Measurements from ENCODE around the gene ATXN7L2. TPM values are rescaled to one million over a fixed set of nuclear protein-coding genes. Genes with fewer than 3 reads are reported as not detected.
A peak's percentile ranks its signal among the peaks of the same experiment; 100 is the strongest.

ATXN7L2 gene
- total RNA-seq, 4 donors from 2014 or later = 1.6 to 2.7 (median 2.5) TPM

DNA sequence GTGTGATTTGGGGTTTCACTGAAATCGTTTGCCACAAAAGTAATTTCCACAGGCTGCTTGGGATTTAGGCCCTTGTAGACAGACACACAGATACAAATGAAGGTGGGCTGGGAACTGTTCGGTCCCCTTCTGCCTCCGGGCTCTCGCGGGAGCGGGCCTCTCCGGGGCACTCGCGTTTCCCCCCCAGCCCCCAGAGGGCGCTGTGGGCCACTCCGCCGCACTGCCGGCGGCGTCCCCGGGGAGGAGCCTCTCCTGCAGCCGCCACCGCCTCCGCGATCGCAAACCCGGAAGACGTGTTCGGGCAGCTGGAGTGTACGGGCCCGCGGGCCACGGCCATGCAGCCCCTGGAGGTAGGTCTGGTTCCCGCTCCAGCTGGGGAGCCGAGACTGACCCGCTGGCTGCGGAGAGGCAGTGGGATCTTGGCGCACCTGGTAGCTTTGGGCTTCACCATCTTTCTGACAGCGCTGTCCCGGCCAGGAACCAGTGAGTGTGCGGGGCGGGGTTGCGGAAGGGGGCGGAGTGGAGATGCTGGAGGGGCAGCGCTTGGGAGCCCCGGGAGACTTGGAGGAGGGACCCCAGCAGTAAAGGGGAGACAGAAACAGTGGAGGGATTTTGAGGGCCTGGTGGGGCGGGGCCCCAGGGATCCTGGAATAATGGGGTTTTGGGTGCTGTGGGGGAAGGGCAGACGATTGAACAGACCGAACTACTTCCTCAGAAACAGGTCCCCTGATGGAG lies 10.3 kb downstream of the ATXN7L2 start, which contains the start of gene CYB561D1:
TSS of gene CYB561D1 (plus strand) at position 290 of the 735 bp plus-strand sequence. CDS start at position 336, 46 bp downstream.
- Histone ChIP-seq H3K27me3 (no peaks in the 10 kb centered on the region), H3K4me1 (peaks cover 0 to 61% (median 20%) of the 10 kb centered on the region in 3 donors), H3K27ac (peak within 1 kb of the TSS; percentile 10 to 89 (median 86)), H3K4me3 (peak within 1 kb of the TSS; percentile 39 to 89), H3K36me3 (peaks cover 0 to 47% of the 10 kb centered on the region in 2 donors), H3K9me3 (no peaks in the 10 kb centered on the region)
- WGBS, 2 donors (ENCODE audit: low coverage in 1 of 2) = 0% methylated on average over 1 to 2 of the region's 44 CpGs
- peak; percentile 91 for ATAC-seq
- TF ChIP-seq POLR2AphosphoS5 (IDR thresholded peaks at IDR 0.05) (peak; percentile 52), EP300 (IDR thresholded peaks at IDR 0.05) (no peak), POLR2A (IDR thresholded peaks at IDR 0.05) (peak; percentile 48 to 49)
- TF ChIP-seq, protein P1, sequence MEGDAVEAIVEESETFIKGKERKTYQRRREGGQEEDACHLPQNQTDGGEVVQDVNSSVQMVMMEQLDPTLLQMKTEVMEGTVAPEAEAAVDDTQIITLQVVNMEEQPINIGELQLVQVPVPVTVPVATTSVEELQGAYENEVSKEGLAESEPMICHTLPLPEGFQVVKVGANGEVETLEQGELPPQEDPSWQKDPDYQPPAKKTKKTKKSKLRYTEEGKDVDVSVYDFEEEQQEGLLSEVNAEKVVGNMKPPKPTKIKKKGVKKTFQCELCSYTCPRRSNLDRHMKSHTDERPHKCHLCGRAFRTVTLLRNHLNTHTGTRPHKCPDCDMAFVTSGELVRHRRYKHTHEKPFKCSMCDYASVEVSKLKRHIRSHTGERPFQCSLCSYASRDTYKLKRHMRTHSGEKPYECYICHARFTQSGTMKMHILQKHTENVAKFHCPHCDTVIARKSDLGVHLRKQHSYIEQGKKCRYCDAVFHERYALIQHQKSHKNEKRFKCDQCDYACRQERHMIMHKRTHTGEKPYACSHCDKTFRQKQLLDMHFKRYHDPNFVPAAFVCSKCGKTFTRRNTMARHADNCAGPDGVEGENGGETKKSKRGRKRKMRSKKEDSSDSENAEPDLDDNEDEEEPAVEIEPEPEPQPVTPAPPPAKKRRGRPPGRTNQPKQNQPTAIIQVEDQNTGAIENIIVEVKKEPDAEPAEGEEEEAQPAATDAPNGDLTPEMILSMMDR (IDR thresholded peaks at IDR 0.05) = peak in 3 of 4 experiments; percentile 86 to 98 (median 87)

DNA sequence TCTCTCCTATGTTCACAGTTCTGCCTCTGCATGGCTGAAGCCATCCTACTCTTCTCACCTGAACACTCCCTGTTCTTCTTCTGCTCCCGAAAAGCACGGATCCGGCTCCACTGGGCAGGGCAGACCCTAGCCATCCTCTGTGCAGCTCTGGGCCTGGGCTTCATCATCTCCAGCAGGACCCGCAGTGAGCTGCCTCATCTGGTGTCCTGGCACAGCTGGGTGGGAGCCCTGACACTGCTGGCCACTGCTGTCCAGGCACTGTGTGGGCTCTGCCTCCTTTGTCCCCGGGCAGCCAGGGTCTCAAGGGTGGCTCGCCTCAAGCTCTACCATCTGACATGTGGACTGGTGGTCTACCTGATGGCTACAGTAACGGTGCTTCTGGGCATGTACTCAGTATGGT lies 12.0 kb downstream of the ATXN7L2 start:
- no peaks in the 10 kb centered on the region for H3K9me3 ChIP-seq
- H3K4me3 ChIP-seq = no peak overlapping the region
- peaks cover 0 to 34% of the 10 kb centered on the region in 2 donors for H3K36me3 ChIP-seq
- H3K27ac ChIP-seq = no peak overlapping the region
- no peak for ATAC-seq
- no peaks in the 10 kb centered on the region for H3K27me3 ChIP-seq
- peaks cover 0 to 73% (median 28%) of the 10 kb centered on the region in 3 donors for H3K4me1 ChIP-seq
- no peak for TF ChIP-seq POLR2AphosphoS5 (IDR thresholded peaks at IDR 0.05)
- TF ChIP-seq POLR2A (IDR thresholded peaks at IDR 0.05) = no peak
- TF ChIP-seq, protein P1 (IDR thresholded peaks at IDR 0.05) = no peak
- TF ChIP-seq EP300 (IDR thresholded peaks at IDR 0.05) = no peak
- WGBS, 2 donors (ENCODE audit: low coverage in 1 of 2) = 80% methylated on average over 1 of the region's 7 CpGs; no CpG with 5 or more reads in 1 of the 2 donors

DNA sequence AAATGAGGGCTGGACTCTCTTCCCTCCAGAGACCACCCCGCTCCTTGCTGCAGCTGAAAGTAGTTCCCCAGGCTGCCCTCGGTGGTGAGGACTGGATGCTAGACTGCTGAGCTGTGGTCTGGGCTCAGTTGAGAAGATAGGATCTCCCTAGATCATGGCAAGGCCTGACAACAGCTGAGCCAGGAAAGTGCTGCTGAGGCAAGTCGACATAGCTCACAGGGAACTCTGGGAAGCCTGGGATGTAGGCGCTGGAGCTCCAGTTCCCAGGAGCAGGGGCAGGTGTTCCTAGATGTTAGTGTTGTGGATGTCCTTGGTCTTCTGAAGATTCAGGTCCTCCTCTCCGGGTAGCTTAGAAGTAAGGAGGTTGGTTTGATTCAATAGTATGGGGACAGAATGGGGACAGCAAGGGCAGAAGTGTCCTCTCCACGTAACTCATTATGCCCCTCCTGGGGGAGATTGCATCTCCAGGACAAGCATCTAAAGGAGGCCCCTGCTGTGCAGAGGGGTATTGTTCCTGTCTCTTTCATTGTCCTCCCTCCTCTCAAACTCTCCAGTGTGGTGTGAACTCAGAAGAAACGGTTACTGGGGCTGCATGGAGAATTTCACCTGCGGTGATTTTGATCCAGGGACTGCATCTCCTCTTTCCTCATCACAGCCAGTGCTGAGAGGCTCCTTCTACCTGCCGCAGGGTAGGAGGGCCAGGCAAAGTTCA lies 13.9 kb downstream of the ATXN7L2 start:
- peak overlapping the region in 1 of 4 donors; percentile 35 for H3K27ac ChIP-seq
- no peaks in the 10 kb centered on the region for H3K9me3 ChIP-seq
- TF ChIP-seq EP300 (IDR thresholded peaks at IDR 0.05) (no peak), POLR2AphosphoS5 (IDR thresholded peaks at IDR 0.05) (no peak), POLR2A (IDR thresholded peaks at IDR 0.05) (no peak)
- TF ChIP-seq, protein P1 (IDR thresholded peaks at IDR 0.05) = no peak
- H3K27me3 ChIP-seq = no peaks in the 10 kb centered on the region
- no peak for ATAC-seq
- WGBS, 2 donors (ENCODE audit: low coverage in 1 of 2) = 100% methylated on average over 1 of the region's 9 CpGs; no CpG with 5 or more reads in 1 of the 2 donors
- H3K4me1 ChIP-seq = peaks cover 0 to 88% (median 44%) of the 10 kb centered on the region in 3 donors
- no peak overlapping the region for H3K4me3 ChIP-seq
- peaks cover 0 to 29% of the 10 kb centered on the region in 2 donors for H3K36me3 ChIP-seq

DNA sequence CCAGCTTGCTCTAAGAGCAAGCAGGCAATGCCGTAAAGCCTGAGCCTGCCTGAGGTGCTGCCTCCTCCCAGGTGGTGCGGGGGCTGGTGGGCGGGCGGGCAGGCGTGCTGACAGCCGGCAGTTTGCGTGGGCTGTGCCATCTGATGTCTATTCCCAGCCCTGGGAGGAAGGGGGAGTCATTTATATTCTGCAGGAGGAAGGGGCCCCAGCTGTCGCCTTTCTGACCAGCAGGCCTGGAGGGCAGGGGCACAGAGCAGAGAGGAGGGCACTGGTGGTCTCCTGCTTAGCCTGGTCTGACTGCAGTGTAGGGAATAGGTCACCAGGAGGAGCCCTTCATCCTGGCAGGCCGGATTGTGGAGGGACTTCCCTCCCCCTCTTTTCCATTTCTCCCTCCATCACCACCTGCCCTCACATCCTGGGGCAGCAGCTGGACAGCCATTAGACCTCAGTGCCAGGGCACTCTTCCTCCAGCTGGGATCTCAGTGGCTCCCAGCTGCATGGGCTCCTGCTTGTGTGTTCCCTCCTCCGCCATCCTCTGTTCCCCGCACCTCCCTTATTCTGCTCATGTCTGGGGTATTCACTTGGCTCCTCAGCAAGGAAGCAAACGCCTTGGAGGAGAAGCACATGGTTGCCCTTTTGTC lies 14.6 kb downstream of the ATXN7L2 start:
- TF ChIP-seq, protein P1 (IDR thresholded peaks at IDR 0.05) = peak in 3 of 4 experiments; percentile 59 to 76 (median 64)
- no peak for TF ChIP-seq POLR2AphosphoS5 (IDR thresholded peaks at IDR 0.05)
- peaks cover 0 to 29% of the 10 kb centered on the region in 2 donors for H3K36me3 ChIP-seq
- peaks cover 0 to 85% (median 38%) of the 10 kb centered on the region in 3 donors for H3K4me1 ChIP-seq
- WGBS, 2 donors (ENCODE audit: low coverage in 1 of 2) = 48 to 74% methylated on average over 3 to 4 of the region's 12 CpGs
- peak overlapping the region in 1 of 4 donors; percentile 35 for H3K27ac ChIP-seq
- H3K9me3 ChIP-seq = no peaks in the 10 kb centered on the region
- ATAC-seq = no peak
- no peak overlapping the region for H3K4me3 ChIP-seq
- no peaks in the 10 kb centered on the region for H3K27me3 ChIP-seq

Measured in gastroesophageal sphincter (tissue), 4 donors.